Stimulated activated CD4-positive, alpha-beta T cell treated with anti-CD3 and anti-CD28 coated beads, Interleukin-2, amount 100 ng/mL, for 48 hours (primary cell): Measurements from ENCODE around the gene MYG1.
"Not testable (repeated sequence)": the region's sequence is repeated elsewhere in the genome, so short reads cannot be mapped to it uniquely, and the experiment has no call there.

ENCODE experiments used
- DNase-seq, 2 donors: peaks; one replicate each; pipeline ENCODE4 v3.0.0-alpha.2; 2020

The MYG1 gene

GRCh38 chr12:53328043-53328435 lies 28.5 kb downstream of the MYG1 start:
- DNase-seq: no peak

- no peak for DNase-seq
Observed at GRCh38 chr12:53330671-53331070, 31.2 kb downstream of the MYG1 start.

- not testable (repeated sequence) for DNase-seq
Observed at GRCh38 chr12:53332339-53332738, 32.8 kb downstream of the MYG1 start.

GRCh38 chr12:53332744-53333143 lies 33.2 kb downstream of the MYG1 start:
- no peak for DNase-seq

GRCh38 chr12:53333289-53333688 lies 33.8 kb downstream of the MYG1 start:
- no peak for DNase-seq

GRCh38 chr12:53333845-53334244 lies 34.4 kb downstream of the MYG1 start:
- DNase-seq: no peak

GRCh38 chr12:53334822-53335221 lies 35.3 kb downstream of the MYG1 start:
- DNase-seq: no peak

GRCh38 chr12:53336181-53336681 lies 36.7 kb downstream of the MYG1 start, which contains the start of gene SP7:
Gene SP7 (minus strand): TSS chr12:53336354. CDS start chr12:53335646, 708 bp downstream.
- DNase-seq: no peak

GRCh38 chr12:53338017-53338416 lies 38.5 kb downstream of the MYG1 start:
- no peak for DNase-seq

GRCh38 chr12:53338916-53339315 lies 39.4 kb downstream of the MYG1 start:
- no peak for DNase-seq

- no peak for DNase-seq
Observed at GRCh38 chr12:53340398-53340797, 40.9 kb downstream of the MYG1 start.

GRCh38 chr12:53343449-53343848 lies 44.0 kb downstream of the MYG1 start:
- no peak for DNase-seq

GRCh38 chr12:53343969-53344368 lies 44.5 kb downstream of the MYG1 start:
- no peak for DNase-seq

GRCh38 chr12:53344487-53344823 lies 45.0 kb downstream of the MYG1 start:
- DNase-seq: no peak

GRCh38 chr12:53344824-53345485 lies 45.5 kb downstream of the MYG1 start:
- peak; percentile 70 to 71 for DNase-seq

GRCh38 chr12:53345486-53346188 lies 46.1 kb downstream of the MYG1 start:
- no peak for DNase-seq

- no peak for DNase-seq
Observed at GRCh38 chr12:53346491-53346890, 47.0 kb downstream of the MYG1 start.

- DNase-seq: no peak
Observed at GRCh38 chr12:53347905-53348304, 48.4 kb downstream of the MYG1 start.

GRCh38 chr12:53352331-53353256 lies 53.1 kb downstream of the MYG1 start:
- DNase-seq: peak; percentile 81 to 84

- DNase-seq: no peak
Observed at GRCh38 chr12:53353257-53353655, 53.8 kb downstream of the MYG1 start.

GRCh38 chr12:53355121-53355520 lies 55.6 kb downstream of the MYG1 start:
- no peak for DNase-seq
